Vagina (tissue), 2 donors: ENCODE data around the gene EFCAB6. TPM values are rescaled to one million over a fixed set of nuclear protein-coding genes. Genes with fewer than 3 reads are reported as not detected.

Experiments
- DNase-seq, 2 donors: peaks; one replicate each; pipeline ENCODE4 v3.0.0-alpha.2; 2017; ENCODE audit errors: extremely low spot score in 2 of 2
- H3K27ac ChIP-seq: fragments of 200-600 bp; sonication (generic); one replicate; pipeline ENCODE4 v1.5.1; 2019
- H3K27me3 ChIP-seq: fragments of 200-600 bp; sonication (generic); one replicate; pipeline ENCODE4 v1.5.1; 2019
- H3K36me3 ChIP-seq, 2 donors: fragments of 200-600 bp; sonication (generic); one replicate each; pipeline ENCODE4 v1.5.1; 2017 to 2019
- H3K4me1 ChIP-seq: fragments of 200-600 bp; sonication (generic); one replicate; pipeline ENCODE4 v1.5.1; 2019
- H3K4me3 ChIP-seq, 2 donors: fragments of 200-600 bp; sonication (generic); 1 replicate in 1 of 2; 2 replicates in 1 of 2; pipeline ENCODE4 v1.5.1; 2016 to 2019
- H3K9me3 ChIP-seq: fragments of 200-600 bp; sonication (generic); one replicate; pipeline ENCODE4 v1.5.1; 2019
- POLR2A ChIP-seq, 2 donors: fragments of 450-650 bp; IDR thresholded peaks; one replicate each; pipeline ENCODE4 v1.6.1; 2017; ENCODE audit warnings: antibody characterized with exemption in 2 of 2, mild to moderate bottlenecking in 2 of 2, moderate library complexity in 2 of 2
- POLR2AphosphoS5 ChIP-seq, 2 donors: sonication (generic); formaldehyde crosslinking; IDR thresholded peaks; one replicate each; pipeline ENCODE4 v1.9.0; 2017; ENCODE audit warnings: antibody characterized with exemption in 2 of 2, mild to moderate bottlenecking in 2 of 2, low read depth in 1 of 2; ENCODE audit not compliant: insufficient read depth in 1 of 2
- intact Hi-C: fragments of 100-400 bp; cut with DNase I; formaldehyde crosslinking; loops from one replicate; pipeline ENCODE4 v1.15.1; 2023
- total RNA-seq: library from RNA; depleted of rRNA; stranded (reverse); fragments of >200 nt; gene quantifications from one replicate; pipeline ENCODE4 v1.2.3, GENCODE V29; 2016
- TF ChIP-seq, protein P1 (sequence below), 3 experiments: fragments of 450-650 bp in 2 of 3; fragments of 200-600 bp in 1 of 3; sonication (generic) in 1 of 3; IDR thresholded peaks; one replicate each; pipeline ENCODE4 v1.5.1; 2017 to 2019; ENCODE audit warnings: antibody characterized with exemption in 3 of 3, mild to moderate bottlenecking in 2 of 3, moderate library complexity in 2 of 3

EFCAB6 gene
- total RNA-seq, 1 donor from 2014 or later, result 1.7 TPM

DNA sequence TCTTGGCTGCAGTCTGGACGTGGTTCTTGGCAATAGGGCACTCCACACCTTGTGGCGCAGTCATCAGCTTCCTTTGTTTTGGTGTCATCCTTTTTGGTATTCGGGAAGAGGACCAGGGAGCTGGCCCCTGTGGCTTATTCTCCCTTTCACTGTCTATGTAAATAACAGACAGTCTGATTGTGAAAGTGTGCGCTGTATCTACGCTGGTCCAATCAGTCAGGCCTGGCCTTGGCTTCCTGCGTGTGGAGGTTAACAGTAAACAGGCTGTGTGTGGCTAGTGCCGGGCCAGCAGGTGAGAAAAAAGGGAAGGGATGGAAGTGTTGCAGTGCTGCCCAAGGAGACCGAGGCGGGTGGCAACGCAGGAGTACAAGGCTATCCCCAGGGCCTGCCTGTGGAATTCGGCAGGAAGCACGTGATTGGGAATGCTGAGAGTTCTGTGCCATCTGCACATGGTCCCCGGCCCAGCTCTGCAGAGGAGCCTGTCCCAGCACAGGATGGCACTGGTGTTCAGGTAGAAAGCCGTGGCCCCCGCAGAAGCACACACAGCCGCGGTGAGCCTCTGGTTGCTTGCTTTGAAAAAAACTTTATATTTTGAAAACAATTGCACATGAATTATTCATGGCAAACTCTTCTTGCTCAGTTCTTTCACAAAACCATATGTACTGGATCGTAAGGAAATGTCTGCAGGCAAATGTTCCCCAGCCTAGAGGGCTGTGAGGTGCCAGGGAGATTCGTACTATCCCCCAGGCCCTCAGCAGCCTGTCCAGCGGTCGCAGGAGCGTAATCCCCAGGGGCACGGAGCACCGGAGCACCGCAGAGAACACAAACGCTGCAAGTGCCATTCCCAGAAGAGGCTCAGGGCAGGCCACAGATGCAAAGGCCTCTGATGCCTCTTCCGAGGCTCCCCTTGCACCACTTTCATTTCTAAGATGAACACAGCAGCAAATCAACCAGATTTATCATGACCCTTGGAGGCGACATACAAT lies 174.5 kb downstream of the EFCAB6 start:
- H3K4me1 ChIP-seq, result no peaks in the 10 kb centered on the region
- intact Hi-C loops, result no loop called here
- no peak overlapping the region for H3K4me3 ChIP-seq
- DNase-seq, result peak in 1 of 2 donors; percentile 69
- TF ChIP-seq POLR2AphosphoS5 (IDR thresholded peaks at IDR 0.05; ENCODE audit: insufficient read depth in 1 of 2, low read depth in 1 of 2) (no peak), POLR2A (IDR thresholded peaks at IDR 0.05) (no peak)
- TF ChIP-seq, protein P1, sequence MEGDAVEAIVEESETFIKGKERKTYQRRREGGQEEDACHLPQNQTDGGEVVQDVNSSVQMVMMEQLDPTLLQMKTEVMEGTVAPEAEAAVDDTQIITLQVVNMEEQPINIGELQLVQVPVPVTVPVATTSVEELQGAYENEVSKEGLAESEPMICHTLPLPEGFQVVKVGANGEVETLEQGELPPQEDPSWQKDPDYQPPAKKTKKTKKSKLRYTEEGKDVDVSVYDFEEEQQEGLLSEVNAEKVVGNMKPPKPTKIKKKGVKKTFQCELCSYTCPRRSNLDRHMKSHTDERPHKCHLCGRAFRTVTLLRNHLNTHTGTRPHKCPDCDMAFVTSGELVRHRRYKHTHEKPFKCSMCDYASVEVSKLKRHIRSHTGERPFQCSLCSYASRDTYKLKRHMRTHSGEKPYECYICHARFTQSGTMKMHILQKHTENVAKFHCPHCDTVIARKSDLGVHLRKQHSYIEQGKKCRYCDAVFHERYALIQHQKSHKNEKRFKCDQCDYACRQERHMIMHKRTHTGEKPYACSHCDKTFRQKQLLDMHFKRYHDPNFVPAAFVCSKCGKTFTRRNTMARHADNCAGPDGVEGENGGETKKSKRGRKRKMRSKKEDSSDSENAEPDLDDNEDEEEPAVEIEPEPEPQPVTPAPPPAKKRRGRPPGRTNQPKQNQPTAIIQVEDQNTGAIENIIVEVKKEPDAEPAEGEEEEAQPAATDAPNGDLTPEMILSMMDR (IDR thresholded peaks at IDR 0.05), result no peak
- H3K9me3 ChIP-seq, result no peaks in the 10 kb centered on the region
- H3K27me3 ChIP-seq, result no peaks in the 10 kb centered on the region
- no peaks in the 10 kb centered on the region for H3K36me3 ChIP-seq
- H3K27ac ChIP-seq, result no peak overlapping the region

DNA sequence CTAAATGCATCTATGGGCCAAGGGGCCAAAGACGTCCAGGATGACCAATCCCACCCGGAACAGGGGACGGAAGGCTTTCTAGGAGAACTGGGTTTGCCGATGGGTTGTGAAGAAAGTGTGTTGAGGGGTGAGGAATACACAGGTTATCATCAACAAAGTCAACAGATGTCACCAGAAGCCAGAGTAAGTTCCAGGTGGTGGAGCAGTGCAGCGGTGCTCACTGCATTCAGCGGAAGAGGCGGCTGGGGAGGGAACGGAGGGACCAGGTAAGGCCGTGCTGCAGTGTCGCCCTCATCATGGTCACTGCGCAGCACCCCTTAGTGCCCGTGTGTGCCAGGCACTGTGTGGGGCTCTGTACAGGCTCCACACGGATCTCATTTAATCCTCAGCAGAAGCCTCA lies 176.0 kb downstream of the EFCAB6 start:
- no peak overlapping the region for H3K27ac ChIP-seq
- H3K36me3 ChIP-seq, result no peaks in the 10 kb centered on the region
- intact Hi-C loops, result no loop called here
- DNase-seq, result no peak
- no peaks in the 10 kb centered on the region for H3K27me3 ChIP-seq
- H3K9me3 ChIP-seq, result no peaks in the 10 kb centered on the region
- TF ChIP-seq, protein P1 (IDR thresholded peaks at IDR 0.05), result no peak
- TF ChIP-seq POLR2A (IDR thresholded peaks at IDR 0.05) (no peak), POLR2AphosphoS5 (IDR thresholded peaks at IDR 0.05; ENCODE audit: insufficient read depth in 1 of 2, low read depth in 1 of 2) (no peak)
- no peaks in the 10 kb centered on the region for H3K4me1 ChIP-seq
- no peak overlapping the region for H3K4me3 ChIP-seq

DNA sequence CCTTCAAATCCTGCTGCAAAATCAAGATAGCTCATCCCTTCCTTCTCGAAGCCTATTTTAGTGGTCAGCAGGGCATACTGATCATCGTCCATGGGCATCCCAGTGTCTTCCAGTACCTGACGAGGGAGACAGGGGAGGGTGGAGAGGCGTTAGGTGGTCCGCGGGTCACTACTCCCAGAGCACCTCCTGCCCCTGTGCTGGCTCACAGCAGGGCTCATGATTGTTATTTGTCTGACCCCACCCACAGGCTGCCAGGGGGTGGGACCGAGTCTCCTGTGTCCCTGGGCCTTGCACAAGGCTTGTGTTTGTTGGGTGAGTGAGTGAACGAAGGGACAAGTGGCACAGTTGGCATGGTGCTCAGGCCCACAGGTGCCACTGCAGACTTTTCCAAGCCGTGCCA lies 177.0 kb downstream of the EFCAB6 start:
- TF ChIP-seq POLR2A (IDR thresholded peaks at IDR 0.05) (no peak), POLR2AphosphoS5 (IDR thresholded peaks at IDR 0.05; ENCODE audit: insufficient read depth in 1 of 2, low read depth in 1 of 2) (no peak)
- TF ChIP-seq, protein P1 (IDR thresholded peaks at IDR 0.05), result no peak
- intact Hi-C loops, result no loop called here

DNA sequence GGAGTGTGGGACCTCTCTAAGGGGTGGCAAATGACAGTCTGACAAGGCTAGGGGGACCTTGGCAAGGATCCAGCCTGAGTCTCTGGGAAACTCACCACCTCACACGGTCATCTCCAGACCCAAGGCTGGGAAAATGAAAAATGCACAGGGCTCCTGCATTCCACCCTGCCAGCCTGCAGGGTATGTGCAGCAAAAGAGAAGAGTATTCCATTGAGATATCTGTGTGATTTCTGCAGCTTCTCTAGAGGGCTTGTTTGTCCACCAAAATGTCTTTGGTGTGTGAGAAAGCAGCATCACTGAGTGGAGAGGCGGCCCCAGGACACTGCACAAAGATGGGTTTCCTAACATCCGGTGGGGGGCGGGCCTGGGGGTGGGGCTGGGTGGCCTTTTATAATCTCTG lies 177.8 kb downstream of the EFCAB6 start:
- no peaks in the 10 kb centered on the region for H3K36me3 ChIP-seq
- H3K27me3 ChIP-seq, result no peaks in the 10 kb centered on the region
- H3K9me3 ChIP-seq, result no peaks in the 10 kb centered on the region
- no peak for DNase-seq
- TF ChIP-seq POLR2AphosphoS5 (IDR thresholded peaks at IDR 0.05; ENCODE audit: insufficient read depth in 1 of 2, low read depth in 1 of 2) (no peak), POLR2A (IDR thresholded peaks at IDR 0.05) (no peak)
- TF ChIP-seq, protein P1 (IDR thresholded peaks at IDR 0.05), result no peak
- H3K27ac ChIP-seq, result no peak overlapping the region
- intact Hi-C loops, result no loop called here
- no peaks in the 10 kb centered on the region for H3K4me1 ChIP-seq
- no peak overlapping the region for H3K4me3 ChIP-seq

More for the DNA sequence above, 177.0 kb downstream of the EFCAB6 start:
- DNase-seq, result no peak
- no peaks in the 10 kb centered on the region for H3K36me3 ChIP-seq
- no peaks in the 10 kb centered on the region for H3K4me1 ChIP-seq
- no peaks in the 10 kb centered on the region for H3K27me3 ChIP-seq
- no peaks in the 10 kb centered on the region for H3K9me3 ChIP-seq
- no peak overlapping the region for H3K4me3 ChIP-seq
- H3K27ac ChIP-seq, result no peak overlapping the region
